Measurements from ENCODE around the gene AAMP. TPM values are rescaled to one million over a fixed set of nuclear protein-coding genes. Genes with fewer than 3 reads are reported as not detected.

AAMP gene
- total RNA-seq, 2 donors from 2014 or later, result 95.9 to 97.5 TPM

DNA sequence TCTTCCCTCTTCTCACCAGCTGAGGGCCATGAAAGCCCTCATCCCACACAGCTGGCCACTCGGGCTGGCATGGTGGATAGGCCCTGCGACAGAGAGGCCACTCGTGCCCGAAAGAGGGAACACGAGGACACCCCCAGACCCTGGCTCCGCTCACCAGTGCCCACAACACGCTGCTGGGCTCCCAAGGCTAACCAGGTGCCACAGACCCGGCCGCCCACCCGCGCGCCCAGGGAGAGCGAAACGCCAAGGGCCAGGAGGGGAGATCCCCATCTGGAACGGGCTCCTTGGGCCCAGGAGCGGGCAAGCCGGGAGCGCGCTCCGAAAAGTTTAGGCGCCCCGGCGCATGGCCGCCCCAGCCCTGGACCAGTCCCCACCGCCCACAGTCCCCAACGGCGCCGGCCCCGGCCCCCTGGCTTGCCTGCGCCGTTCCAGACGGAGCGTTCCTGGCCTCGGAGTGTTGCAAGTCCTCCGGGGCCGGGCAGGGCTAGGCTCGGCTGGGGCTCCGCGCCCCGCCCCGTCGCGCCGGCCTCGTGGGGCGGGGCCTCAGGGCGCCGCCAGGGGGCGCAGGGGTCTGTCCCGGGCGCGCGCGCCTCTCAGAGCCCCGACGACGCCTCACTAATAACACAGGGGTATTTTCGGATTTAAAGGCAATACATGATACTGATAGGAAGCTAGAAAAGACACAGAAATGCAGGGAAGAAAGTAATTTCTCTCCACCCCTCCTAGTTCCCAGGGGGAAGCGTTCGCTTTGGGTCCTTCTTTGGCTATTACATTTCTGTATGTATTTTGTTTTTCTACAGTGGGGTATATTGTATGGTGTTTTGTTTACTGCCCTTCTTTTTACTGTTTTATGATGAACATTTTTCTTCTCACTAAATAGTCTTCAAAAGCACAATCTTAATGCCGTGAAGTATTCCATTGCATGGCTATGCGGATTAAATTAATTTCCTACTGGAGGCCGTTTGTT, 22.4 kb upstream of the AAMP start, which contains the start of gene TMBIM1:
Gene TMBIM1, minus strand, starts transcription at position 456 of the 967 bp plus-strand sequence. CDS start 10,362 bp downstream, outside the sequence.
- no peaks in the 10 kb centered on the region for H3K27me3 ChIP-seq (replicated peaks; ENCODE audit: insufficient read depth)
- peak within 1 kb of the TSS; percentile 96 to 99 for H3K27ac ChIP-seq
- DNase-seq (ENCODE audit: low spot score) (no peak), ATAC-seq (ENCODE audit: insufficient number of reproducible peaks, low FRiP score, low read depth) (peak; percentile 46)
- no peaks in the 10 kb centered on the region for H3K36me3 ChIP-seq
- H3K4me3 ChIP-seq, result peak within 1 kb of the TSS; percentile 94
- TF ChIP-seq, protein P1, sequence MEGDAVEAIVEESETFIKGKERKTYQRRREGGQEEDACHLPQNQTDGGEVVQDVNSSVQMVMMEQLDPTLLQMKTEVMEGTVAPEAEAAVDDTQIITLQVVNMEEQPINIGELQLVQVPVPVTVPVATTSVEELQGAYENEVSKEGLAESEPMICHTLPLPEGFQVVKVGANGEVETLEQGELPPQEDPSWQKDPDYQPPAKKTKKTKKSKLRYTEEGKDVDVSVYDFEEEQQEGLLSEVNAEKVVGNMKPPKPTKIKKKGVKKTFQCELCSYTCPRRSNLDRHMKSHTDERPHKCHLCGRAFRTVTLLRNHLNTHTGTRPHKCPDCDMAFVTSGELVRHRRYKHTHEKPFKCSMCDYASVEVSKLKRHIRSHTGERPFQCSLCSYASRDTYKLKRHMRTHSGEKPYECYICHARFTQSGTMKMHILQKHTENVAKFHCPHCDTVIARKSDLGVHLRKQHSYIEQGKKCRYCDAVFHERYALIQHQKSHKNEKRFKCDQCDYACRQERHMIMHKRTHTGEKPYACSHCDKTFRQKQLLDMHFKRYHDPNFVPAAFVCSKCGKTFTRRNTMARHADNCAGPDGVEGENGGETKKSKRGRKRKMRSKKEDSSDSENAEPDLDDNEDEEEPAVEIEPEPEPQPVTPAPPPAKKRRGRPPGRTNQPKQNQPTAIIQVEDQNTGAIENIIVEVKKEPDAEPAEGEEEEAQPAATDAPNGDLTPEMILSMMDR (IDR thresholded peaks at IDR 0.05), result peak; percentile 78
- H3K4me1 ChIP-seq (ENCODE audit: control insufficient read depth in 1 of 2, low read depth in 2 of 2), result peaks cover 62 to 89% of the 10 kb centered on the region in 2 donors
- no peaks in the 10 kb centered on the region for H3K9me3 ChIP-seq

DNA sequence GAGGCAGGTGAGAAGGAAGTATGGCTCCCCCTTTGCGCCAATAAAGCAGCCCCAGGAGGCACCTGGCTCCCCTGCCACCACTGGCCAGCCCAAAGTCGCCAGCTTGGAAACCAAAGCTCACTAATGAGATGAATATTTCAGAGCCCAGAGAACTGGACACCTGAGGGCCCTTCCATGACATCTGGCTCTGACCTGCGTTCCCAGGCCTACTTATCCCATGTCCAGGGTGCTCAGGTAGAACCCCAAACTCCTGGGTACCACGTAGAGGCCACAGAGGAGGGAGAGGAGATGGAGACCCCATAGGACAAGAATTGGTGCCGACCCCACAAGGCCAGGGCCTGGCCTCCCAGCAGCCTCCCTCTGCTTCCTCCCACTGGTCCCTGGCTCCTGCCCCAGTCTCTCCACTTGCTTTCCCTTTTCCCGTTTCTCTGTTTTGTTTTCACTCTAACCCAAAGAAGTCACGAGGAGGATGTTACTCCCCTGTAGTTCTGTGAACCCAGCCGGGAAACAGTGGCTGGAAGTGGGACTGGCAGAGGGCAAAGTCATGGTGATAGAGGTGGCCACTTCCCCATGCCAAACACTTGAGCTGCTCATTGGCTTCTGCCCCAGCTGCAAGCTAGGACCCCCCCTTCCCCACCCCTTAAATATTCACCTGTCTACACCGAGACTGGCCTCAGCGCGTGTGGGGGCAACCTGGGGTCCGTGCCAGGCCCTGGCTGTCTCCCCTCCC, 21.5 kb upstream of the AAMP start:
- peak overlapping the region; percentile 94 for H3K4me3 ChIP-seq
- TF ChIP-seq, protein P1 (IDR thresholded peaks at IDR 0.05), result no peak
- ATAC-seq (ENCODE audit: insufficient number of reproducible peaks, low FRiP score, low read depth) (no peak), DNase-seq (ENCODE audit: low spot score) (no peak)
- H3K27me3 ChIP-seq (replicated peaks; ENCODE audit: insufficient read depth), result no peaks in the 10 kb centered on the region
- H3K36me3 ChIP-seq, result no peaks in the 10 kb centered on the region
- peak overlapping the region; percentile 96 to 99 for H3K27ac ChIP-seq
- no peaks in the 10 kb centered on the region for H3K9me3 ChIP-seq
- peaks cover 54 to 83% of the 10 kb centered on the region in 2 donors for H3K4me1 ChIP-seq (ENCODE audit: control insufficient read depth in 1 of 2, low read depth in 2 of 2)

DNA sequence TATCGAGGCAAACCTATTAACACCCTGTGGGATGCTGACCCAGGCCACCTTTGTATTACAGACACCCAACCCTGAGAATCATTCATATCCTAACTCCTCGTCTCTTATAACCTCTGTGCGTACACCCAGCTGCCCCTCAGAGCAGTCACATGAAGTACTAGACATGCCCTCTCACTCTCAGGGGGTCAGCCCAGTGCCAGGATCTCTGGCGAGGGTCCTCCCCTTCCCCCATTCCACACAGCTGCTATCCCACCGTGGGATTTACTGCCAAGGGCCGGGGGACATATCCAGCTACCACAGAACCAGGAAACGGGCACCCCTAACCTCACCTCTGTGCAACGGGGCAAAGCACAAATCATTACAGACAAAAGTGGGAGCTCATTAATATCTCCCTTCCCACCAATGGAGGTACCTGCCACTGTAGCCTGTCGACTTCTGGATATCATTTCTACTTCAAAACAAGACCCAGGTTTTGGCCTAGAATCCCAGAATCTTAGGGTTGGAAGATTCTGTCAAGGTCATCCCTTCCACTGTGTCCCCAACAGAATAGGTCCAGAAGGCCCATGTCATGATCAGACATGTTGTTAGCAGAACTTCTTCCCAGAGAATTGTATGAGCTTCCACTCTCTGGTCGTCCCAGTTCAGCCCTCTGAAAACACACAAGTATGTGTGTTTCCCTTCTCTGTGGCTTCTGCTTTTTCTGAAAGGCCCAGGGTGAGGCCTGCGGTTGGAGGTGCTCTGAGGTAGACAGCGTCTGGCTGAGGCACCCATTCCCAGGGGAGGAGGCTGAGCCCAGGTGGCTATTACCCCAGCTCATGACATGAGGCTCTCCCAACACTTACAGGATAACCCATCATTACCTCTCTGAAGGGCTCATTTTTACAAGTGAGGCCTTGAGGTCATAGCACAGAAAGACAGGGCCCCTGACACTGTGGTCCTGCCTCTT, 20.7 kb upstream of the AAMP start:
- Histone ChIP-seq H3K36me3 (no peaks in the 10 kb centered on the region), H3K4me3 (peak overlapping the region; percentile 94), H3K9me3 (no peaks in the 10 kb centered on the region), H3K4me1 (ENCODE audit: control insufficient read depth in 1 of 2, low read depth in 2 of 2) (peaks cover 56 to 83% of the 10 kb centered on the region in 2 donors), H3K27me3 (replicated peaks; ENCODE audit: insufficient read depth) (no peaks in the 10 kb centered on the region), H3K27ac (peak overlapping the region; percentile 96 to 99)
- ATAC-seq (ENCODE audit: insufficient number of reproducible peaks, low FRiP score, low read depth), result no peak
- TF ChIP-seq, protein P1 (IDR thresholded peaks at IDR 0.05), result no peak
- DNase-seq (ENCODE audit: low spot score), result no peak

DNA sequence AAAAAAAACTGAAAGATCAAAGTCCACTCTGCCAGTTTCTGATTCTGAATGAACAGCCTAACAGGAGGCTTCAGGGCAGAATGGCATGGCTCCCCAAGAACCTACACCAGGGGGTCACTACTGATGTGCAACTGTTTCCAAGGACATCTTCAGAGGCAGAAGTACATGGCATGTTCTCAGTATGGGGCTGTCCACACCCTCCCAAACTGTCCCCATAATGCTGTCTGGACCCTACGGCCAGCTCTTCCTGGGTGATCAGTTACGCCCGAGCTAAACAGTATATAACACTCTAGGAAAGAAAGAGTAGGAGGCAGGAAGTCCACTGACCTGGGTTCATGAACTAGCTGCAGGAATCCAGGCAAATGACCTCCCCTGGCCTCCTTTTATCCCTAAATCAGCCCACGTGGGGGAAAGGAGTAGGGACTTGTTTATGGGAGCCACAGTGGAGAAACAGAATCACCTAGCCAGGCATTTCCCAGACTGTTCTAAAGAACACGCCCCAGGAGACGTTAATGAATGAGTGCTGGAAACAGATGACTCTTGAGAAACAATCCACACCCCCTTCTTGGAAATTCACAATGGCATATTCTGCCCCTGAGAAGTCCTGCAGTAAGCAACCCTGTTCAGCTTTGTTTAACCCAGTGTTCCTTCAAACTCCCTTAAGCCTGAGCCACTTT, 19.8 kb upstream of the AAMP start:
- H3K27ac ChIP-seq, result peak overlapping the region; percentile 96 to 99
- no peak for DNase-seq (ENCODE audit: low spot score)
- TF ChIP-seq, protein P1 (IDR thresholded peaks at IDR 0.05), result no peak
- no peaks in the 10 kb centered on the region for H3K27me3 ChIP-seq (replicated peaks; ENCODE audit: insufficient read depth)
- H3K36me3 ChIP-seq, result no peaks in the 10 kb centered on the region
- H3K9me3 ChIP-seq, result no peaks in the 10 kb centered on the region
- H3K4me3 ChIP-seq, result peak overlapping the region; percentile 94
- no peak for ATAC-seq (ENCODE audit: insufficient number of reproducible peaks, low FRiP score, low read depth)
- H3K4me1 ChIP-seq (ENCODE audit: control insufficient read depth in 1 of 2, low read depth in 2 of 2), result peaks cover 57 to 83% of the 10 kb centered on the region in 2 donors

All from thoracic aorta (tissue), 2 donors.